CD4-positive, alpha-beta memory T cell (primary cell): ENCODE measurements around the gene PPFIBP2. TPM values are rescaled to one million over a fixed set of nuclear protein-coding genes. Genes with fewer than 3 reads are reported as not detected.

Experiments used
- CTCF ChIA-PET: fragments of 350-600 bp; sonication (Branson Sonifier 250); formaldehyde crosslinking; loops from one replicate; lab custom pipeline; 2021; ENCODE audit warnings: inconsistent platforms; ENCODE audit not compliant: partially characterized antibody; lab: Charles Lee
- POLR2A ChIA-PET: fragments of 350-600 bp; sonication (Branson Sonifier 250); formaldehyde crosslinking; loops from one replicate; lab custom pipeline; 2021; ENCODE audit not compliant: partially characterized antibody; lab: Charles Lee
- DNase-seq, 5 donors: peaks; one replicate each; pipeline versions ENCODE4 v3.0.0 to v3.0.0-alpha.2; 2020 to 2022; ENCODE audit warnings: mixed read lengths in 1 of 5
- H3K27ac ChIP-seq: one replicate; pipeline ENCODE4 v1.7.0; 2013; ENCODE audit warnings: low read depth, low read length
- H3K27me3 ChIP-seq: 2 replicates; pipeline ENCODE4 v1.7.0; 2013; ENCODE audit warnings: mild to moderate bottlenecking, low read length, moderate library complexity; ENCODE audit not compliant: insufficient read depth
- H3K36me3 ChIP-seq: 2 replicates; pipeline ENCODE4 v1.7.0; 2013; ENCODE audit warnings: mild to moderate bottlenecking, low read length, moderate library complexity; ENCODE audit not compliant: insufficient read depth
- H3K4me1 ChIP-seq: 2 replicates; pipeline ENCODE4 v1.7.0; 2013; ENCODE audit warnings: mild to moderate bottlenecking, low read length, moderate library complexity; ENCODE audit not compliant: insufficient read depth
- H3K4me3 ChIP-seq, 2 donors: one replicate each; pipeline ENCODE4 v1.7.0; 2013; ENCODE audit warnings: low read length in 2 of 2, mild to moderate bottlenecking in 1 of 2
- H3K9me3 ChIP-seq, 2 donors: one replicate each; pipeline ENCODE4 v1.7.0; 2013; ENCODE audit warnings: low read length in 2 of 2, control low read depth in 1 of 2; ENCODE audit not compliant: control insufficient read depth in 1 of 2
- H3K27ac Mint-ChIP-seq, 7 donors: one replicate each; pipeline ENCODE4 v1.8.0; 2020 to 2021; ENCODE audit warnings: mixed read lengths in 7 of 7, mild to moderate bottlenecking in 6 of 7, inconsistent platforms in 3 of 7, moderate library complexity in 3 of 7
- H3K27me3 Mint-ChIP-seq, 2 donors: one replicate each; pipeline ENCODE4 v1.8.0; 2020 to 2021; ENCODE audit warnings: mixed read lengths in 2 of 2
- H3K36me3 Mint-ChIP-seq, 2 donors: one replicate each; pipeline ENCODE4 v1.8.0; 2020 to 2021; ENCODE audit warnings: mixed read lengths in 2 of 2, inconsistent platforms in 1 of 2, mild to moderate bottlenecking in 1 of 2
- H3K4me1 Mint-ChIP-seq, 4 donors: one replicate each; pipeline ENCODE4 v1.8.0; 2020 to 2021; ENCODE audit warnings: mixed read lengths in 4 of 4, mild to moderate bottlenecking in 1 of 4
- H3K4me3 Mint-ChIP-seq, 8 donors: one replicate each; pipeline ENCODE4 v1.8.0; 2020 to 2021; ENCODE audit warnings: mixed read lengths in 8 of 8, mild to moderate bottlenecking in 7 of 8, moderate library complexity in 6 of 8, inconsistent platforms in 3 of 8
- H3K9me3 Mint-ChIP-seq, 8 donors: one replicate each; pipeline ENCODE4 v1.8.0; 2020 to 2021; ENCODE audit warnings: mixed read lengths in 8 of 8, mild to moderate bottlenecking in 5 of 8, inconsistent platforms in 3 of 8, moderate library complexity in 1 of 8
- intact Hi-C: fragments of 100-400 bp; cut with micrococcal nuclease; formaldehyde crosslinking; loops from one replicate; pipeline ENCODE4 v1.15.1; 2023
- polyA plus RNA-seq, 2 donors: library from polyadenylated mRNA; unstranded; fragments of 300-500 nt; fragmentation: Illumina TruSeq; gene quantifications; one replicate each; pipeline ENCODE4 v1.2.3, GENCODE V29; 2021
- total RNA-seq, 2 experiments: library from RNA; stranded (reverse); gene quantifications; one replicate each; pipeline ENCODE4 v1.2.3, GENCODE V29; 2021

The PPFIBP2 gene
- total and polyA plus RNA-seq, 4 experiments from 2014 or later: 4.0 to 22.0 (median 19.0) TPM

DNA sequence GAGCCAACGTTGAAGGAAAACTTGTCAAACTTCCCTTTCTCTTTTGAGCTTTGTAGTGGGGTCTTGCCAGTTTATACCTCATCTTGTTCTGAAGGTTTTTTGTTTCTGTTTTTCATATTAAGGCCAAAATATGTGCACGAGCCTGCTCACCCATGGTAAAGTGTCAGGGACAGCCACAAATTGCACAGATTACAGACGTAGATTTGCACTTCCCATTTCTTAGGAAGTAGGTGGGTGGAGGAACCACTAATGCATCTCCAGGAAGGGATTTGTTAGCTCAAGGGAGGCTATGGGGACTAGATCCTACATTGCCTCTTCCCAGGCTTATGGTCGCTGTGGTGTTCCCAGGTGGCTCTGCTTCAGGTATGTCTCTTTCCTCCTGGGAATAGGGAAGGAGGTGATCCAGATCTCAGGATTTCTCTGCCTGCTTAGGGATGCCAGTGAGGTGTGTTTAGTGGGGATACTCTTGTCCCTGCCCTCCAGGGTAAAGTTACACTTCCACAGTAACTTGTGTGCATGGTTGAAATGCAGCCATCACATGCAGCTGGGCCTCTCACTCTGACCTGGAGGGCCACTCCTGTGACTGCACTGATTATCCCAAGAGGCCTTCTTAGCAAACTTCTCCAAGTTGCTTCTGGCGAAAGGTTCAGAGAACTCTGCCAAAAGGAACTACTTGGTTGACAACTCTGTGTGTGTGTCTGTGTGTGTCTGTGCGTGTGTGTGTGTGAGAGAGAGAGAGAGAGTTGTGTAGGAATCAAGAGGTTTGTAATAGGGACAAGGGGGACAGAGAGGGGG, 9.8 kb downstream of the PPFIBP2 start:
- Mint-ChIP-seq H3K9me3 (peaks cover 0 to 2% (median 0%) of the 10 kb centered on the region in 8 donors), H3K4me1 (peaks cover 7 to 67% (median 41%) of the 10 kb centered on the region in 4 donors), H3K27me3 (no peaks in the 10 kb centered on the region), H3K4me3 (peak overlapping the region in 4 of 8 donors; percentile 22 to 76 (median 50)), H3K36me3 (peaks cover 0 to 9% of the 10 kb centered on the region in 2 donors), H3K27ac (peak overlapping the region in 4 of 7 donors; percentile 1 to 29 (median 14))
- no peak overlapping the region for H3K4me3 ChIP-seq
- H3K9me3 ChIP-seq: no peaks in the 10 kb centered on the region
- peaks cover 73% of the 10 kb centered on the region for H3K4me1 ChIP-seq
- no peak for DNase-seq
- intact Hi-C loops: loop anchor here (10.0 kb wide), 1 partner anchor 1161 kb away; the partner anchor contains the start of genes RPL27A and TRIM66
- no peaks in the 10 kb centered on the region for H3K27me3 ChIP-seq
- H3K27ac ChIP-seq: no peak overlapping the region
- POLR2A ChIA-PET: interaction anchor here (0.9 kb wide), 1 partner anchor 9 kb away, joined by 3 read pairs; no protein-coding TSS in a partner anchor
- no peaks in the 10 kb centered on the region for H3K36me3 ChIP-seq
- CTCF ChIA-PET: interaction anchor here (1.1 to 5.1 kb wide), 4 partner anchors 10 to 39 kb away, joined by 3 to 34 read pairs (median 4); partner anchors contain the start of genes OLFML1 and PPFIBP2

DNA sequence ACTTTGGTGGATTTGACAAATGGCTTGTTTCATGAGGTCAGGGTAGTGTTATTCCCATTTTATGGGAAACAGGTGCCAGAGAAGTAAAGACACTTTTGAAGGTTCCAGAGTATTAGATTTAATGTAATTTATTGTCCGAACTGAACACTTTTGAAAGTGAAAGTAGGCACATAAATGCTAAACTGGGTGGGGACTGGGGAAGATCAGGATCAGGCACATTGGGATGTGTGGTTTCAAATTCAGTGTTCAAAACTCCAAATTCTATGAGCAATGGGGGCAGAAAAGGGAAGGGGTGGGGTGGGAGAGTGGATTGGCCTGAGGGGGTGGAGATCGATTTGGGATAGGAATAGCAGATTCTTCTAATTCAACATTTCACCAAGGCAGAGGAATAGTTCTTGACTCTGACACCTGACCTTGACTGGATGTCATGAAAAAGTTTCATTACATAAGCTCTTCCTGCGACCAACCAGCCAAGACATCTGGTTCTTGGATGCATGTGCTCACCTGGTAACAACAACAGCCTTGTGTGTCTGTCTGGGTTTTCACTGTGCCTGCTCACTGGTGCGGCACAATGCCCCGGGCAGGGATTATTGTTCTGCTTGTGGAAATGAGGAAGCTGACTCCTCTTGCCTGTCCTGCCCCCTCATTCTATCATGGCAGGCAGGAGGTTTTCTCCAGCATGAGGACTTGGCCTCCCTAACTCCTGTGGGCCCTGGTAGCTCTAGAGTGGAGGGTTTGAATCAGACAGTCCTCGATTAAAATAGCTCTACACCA, 10.8 kb downstream of the PPFIBP2 start:
- H3K27me3 Mint-ChIP-seq: no peaks in the 10 kb centered on the region
- peak overlapping the region in 5 of 8 donors; percentile 21 to 76 (median 60) for H3K4me3 Mint-ChIP-seq
- H3K4me1 Mint-ChIP-seq: peaks cover 4 to 71% (median 41%) of the 10 kb centered on the region in 4 donors
- Histone ChIP-seq H3K27ac (no peak overlapping the region), H3K36me3 (no peaks in the 10 kb centered on the region), H3K4me1 (peaks cover 83% of the 10 kb centered on the region), H3K27me3 (no peaks in the 10 kb centered on the region), H3K9me3 (no peaks in the 10 kb centered on the region), H3K4me3 (no peak overlapping the region)
- no peaks in the 10 kb centered on the region for H3K9me3 Mint-ChIP-seq
- H3K36me3 Mint-ChIP-seq: peaks cover 0 to 3% of the 10 kb centered on the region in 2 donors
- CTCF ChIA-PET: interaction anchor here (1.1 to 5.1 kb wide), 5 partner anchors 9 to 40 kb away, joined by 3 to 34 read pairs (median 4); partner anchors contain the start of genes OLFML1 and PPFIBP2
- POLR2A ChIA-PET: interaction anchor here (1.0 kb wide), 1 partner anchor 9 kb away, joined by 4 read pairs; no protein-coding TSS in a partner anchor
- DNase-seq: no peak
- intact Hi-C loops: loop anchor here (10.0 kb wide), 1 partner anchor 1160 kb away; the partner anchor contains the start of genes RPL27A and TRIM66
- peak overlapping the region in 4 of 7 donors; percentile 26 to 82 (median 39) for H3K27ac Mint-ChIP-seq

DNA sequence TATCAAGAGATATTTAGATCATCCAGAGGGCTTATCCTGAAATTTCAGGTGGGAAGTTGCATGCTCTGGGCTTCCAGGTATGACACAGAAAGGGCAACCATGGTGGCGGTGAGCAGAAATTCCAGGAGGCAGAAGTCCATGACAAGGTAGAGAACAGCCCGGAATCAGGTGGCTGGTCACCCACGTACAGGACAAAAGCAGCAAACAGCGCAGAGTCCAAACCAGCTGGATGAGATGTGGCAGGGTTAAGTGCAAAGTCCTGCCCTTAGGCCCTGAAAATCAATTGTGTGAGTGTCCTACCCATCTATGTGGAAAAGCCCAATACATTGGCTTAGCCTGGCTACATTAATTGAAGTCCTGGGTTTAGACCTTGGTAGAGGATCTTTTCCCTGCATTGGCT, 11.6 kb downstream of the PPFIBP2 start:
- Histone ChIP-seq H3K4me1 (peaks cover 88% of the 10 kb centered on the region), H3K9me3 (no peaks in the 10 kb centered on the region), H3K4me3 (no peak overlapping the region), H3K27ac (no peak overlapping the region), H3K36me3 (no peaks in the 10 kb centered on the region), H3K27me3 (no peaks in the 10 kb centered on the region)
- Mint-ChIP-seq H3K27me3 (no peaks in the 10 kb centered on the region), H3K27ac (peak overlapping the region in 2 of 7 donors; percentile 5 to 48), H3K9me3 (no peaks in the 10 kb centered on the region), H3K36me3 (peaks cover 0 to 3% of the 10 kb centered on the region in 2 donors), H3K4me3 (peak overlapping the region in 4 of 8 donors; percentile 1 to 21 (median 14)), H3K4me1 (peaks cover 12 to 78% (median 40%) of the 10 kb centered on the region in 4 donors)
- ChIA-PET POLR2A (no interaction called here), CTCF (interaction anchor here (1.2 to 5.1 kb wide), 3 partner anchors 10 to 15 kb away, joined by 3 to 34 read pairs (median 4); partner anchors contain the start of gene PPFIBP2)
- intact Hi-C loops: loop anchor here (10.0 kb wide), 1 partner anchor 1159 kb away; the partner anchor contains the start of genes RPL27A and TRIM66
- no peak for DNase-seq

DNA sequence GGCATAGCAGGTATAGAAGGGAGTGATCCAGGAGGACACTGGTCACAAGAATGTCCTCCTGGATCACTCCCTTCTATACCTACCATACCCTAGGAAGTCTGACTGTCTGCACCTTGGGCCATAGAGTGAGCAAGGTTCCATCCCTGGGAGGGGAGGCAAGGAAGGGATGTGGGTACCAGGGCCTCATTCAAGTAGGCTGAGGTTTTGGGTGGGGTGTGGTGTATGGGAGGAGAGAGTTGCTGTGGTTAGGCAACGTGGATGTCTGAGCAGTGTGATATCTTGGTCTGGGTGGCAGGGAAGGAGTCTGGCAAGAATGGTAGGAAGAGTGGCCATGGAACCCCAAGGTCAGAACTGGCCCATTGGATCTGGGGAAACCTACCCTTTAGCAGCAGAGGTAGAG, 13.2 kb downstream of the PPFIBP2 start:
- Mint-ChIP-seq H3K4me3 (peak overlapping the region; percentile 2 to 86 (median 75)), H3K27ac (peak overlapping the region; percentile 70 to 93 (median 86)), H3K27me3 (no peaks in the 10 kb centered on the region), H3K36me3 (peaks cover 0 to 3% of the 10 kb centered on the region in 2 donors), H3K9me3 (no peaks in the 10 kb centered on the region), H3K4me1 (peaks cover 24 to 94% (median 41%) of the 10 kb centered on the region in 4 donors)
- peaks cover 83% of the 10 kb centered on the region for H3K4me1 ChIP-seq
- H3K27ac ChIP-seq: peak overlapping the region; percentile 13
- H3K27me3 ChIP-seq: no peaks in the 10 kb centered on the region
- H3K36me3 ChIP-seq: no peaks in the 10 kb centered on the region
- intact Hi-C loops: loop anchor here (1.0 to 10.0 kb wide), 3 partner anchors 14 to 1158 kb away; partner anchors contain the start of genes PPFIBP2, RPL27A and TRIM66
- ChIA-PET POLR2A (interaction anchor here (1.3 kb wide), 1 partner anchor 51 kb away, joined by 4 read pairs; no protein-coding TSS in a partner anchor), CTCF (interaction anchor here (1.5 kb wide), 1 partner anchor 14 kb away, joined by 7 read pairs; the partner anchor contains the start of gene PPFIBP2)
- no peak overlapping the region for H3K4me3 ChIP-seq
- no peaks in the 10 kb centered on the region for H3K9me3 ChIP-seq
- peak; percentile 63 to 76 (median 71) for DNase-seq

DNA sequence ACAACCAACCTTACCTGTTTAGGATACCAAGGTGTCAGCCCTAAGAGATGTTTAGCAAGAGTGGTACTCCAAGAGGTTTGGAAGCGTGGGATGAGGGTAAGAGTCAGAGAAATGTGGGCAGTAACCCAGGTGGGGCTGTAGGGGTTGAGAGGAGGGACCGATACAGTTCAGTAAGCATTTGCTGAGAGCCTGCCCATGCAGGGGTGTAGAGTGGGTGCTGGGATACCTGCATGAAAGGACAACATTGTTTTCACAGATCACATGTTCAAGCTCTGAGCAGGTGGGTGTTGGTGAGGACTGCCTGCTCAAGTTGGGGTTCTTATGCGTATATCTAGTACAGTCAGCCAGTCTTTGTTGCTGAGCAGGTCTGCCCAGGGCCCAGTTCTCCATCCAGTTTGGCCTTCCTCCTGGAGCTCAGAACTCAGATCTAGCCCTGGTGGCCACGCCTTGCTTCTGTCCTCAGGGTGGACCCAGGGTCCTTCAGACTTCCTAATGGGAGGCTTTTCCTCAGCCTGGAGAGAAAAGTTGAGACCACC, 14.8 kb downstream of the PPFIBP2 start:
- H3K9me3 Mint-ChIP-seq: no peaks in the 10 kb centered on the region
- H3K9me3 ChIP-seq: no peaks in the 10 kb centered on the region
- intact Hi-C loops: loop anchor here (10.0 kb wide), 1 partner anchor 1156 kb away; the partner anchor contains the start of genes RPL27A and TRIM66
- no peak overlapping the region for H3K4me3 ChIP-seq
- peak overlapping the region; percentile 3 to 92 (median 70) for H3K27ac Mint-ChIP-seq
- no peaks in the 10 kb centered on the region for H3K27me3 Mint-ChIP-seq
- no peaks in the 10 kb centered on the region for H3K36me3 ChIP-seq
- ChIA-PET CTCF (no interaction called here), POLR2A (interaction anchor here (0.7 kb wide), 1 partner anchor 1117 kb away, joined by 3 read pairs; no protein-coding TSS in a partner anchor)
- peaks cover 75% of the 10 kb centered on the region for H3K4me1 ChIP-seq
- no peaks in the 10 kb centered on the region for H3K27me3 ChIP-seq
- H3K36me3 Mint-ChIP-seq: peaks cover 0 to 3% of the 10 kb centered on the region in 2 donors
- peaks cover 32 to 95% (median 41%) of the 10 kb centered on the region in 4 donors for H3K4me1 Mint-ChIP-seq
- peak overlapping the region in 5 of 8 donors; percentile 5 to 52 (median 32) for H3K4me3 Mint-ChIP-seq
- no peak overlapping the region for H3K27ac ChIP-seq
- DNase-seq: no peak

DNA sequence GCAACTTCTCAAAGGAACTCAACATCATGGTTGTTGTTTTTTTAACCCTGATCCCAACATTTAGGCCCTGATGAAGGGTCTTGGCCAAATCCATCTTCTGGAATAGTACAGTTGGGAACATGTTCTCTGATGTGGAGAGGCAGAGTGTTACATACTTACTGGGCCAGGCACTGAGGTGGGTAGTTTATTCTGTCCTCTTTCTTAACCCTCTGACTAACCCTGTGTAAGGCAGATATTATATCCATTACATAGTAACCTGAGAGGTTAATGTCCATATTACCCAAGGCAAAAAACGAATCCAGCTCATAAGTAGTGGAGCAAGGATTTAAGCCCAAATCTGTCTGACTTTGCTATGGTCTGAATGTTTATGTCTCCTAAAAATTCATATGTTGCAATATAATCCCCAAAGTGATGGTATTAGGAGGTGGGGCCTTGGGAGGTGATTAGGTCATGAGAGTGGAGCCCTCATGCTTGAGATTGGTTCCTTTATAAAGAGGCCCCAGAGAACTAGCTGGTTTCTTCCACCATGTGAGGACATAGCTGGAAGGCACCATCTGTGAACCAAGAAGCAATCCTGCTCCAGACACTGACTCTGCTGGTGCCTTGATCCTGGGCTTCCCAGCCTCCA, 16.3 kb downstream of the PPFIBP2 start:
- intact Hi-C loops: no loop called here
- no peaks in the 10 kb centered on the region for H3K27me3 ChIP-seq
- no peak overlapping the region for H3K4me3 ChIP-seq
- Mint-ChIP-seq H3K9me3 (no peaks in the 10 kb centered on the region), H3K27me3 (no peaks in the 10 kb centered on the region), H3K27ac (peak overlapping the region in 3 of 7 donors; percentile 44 to 88 (median 53)), H3K36me3 (no peaks in the 10 kb centered on the region), H3K4me1 (peaks cover 32 to 94% (median 43%) of the 10 kb centered on the region in 4 donors), H3K4me3 (peak overlapping the region in 1 of 8 donors; percentile 22)
- H3K9me3 ChIP-seq: no peaks in the 10 kb centered on the region
- no peak for DNase-seq
- no peak overlapping the region for H3K27ac ChIP-seq
- ChIA-PET CTCF (interaction anchor here (0.9 to 1.6 kb wide), 3 partner anchors 8 to 17 kb away, joined by 3 to 6 read pairs (median 4); partner anchors contain the start of gene PPFIBP2), POLR2A (no interaction called here)
- H3K36me3 ChIP-seq: no peaks in the 10 kb centered on the region
- H3K4me1 ChIP-seq: peaks cover 60% of the 10 kb centered on the region
